MM.1S (cell line): ENCODE results near the gene XPC.

Source experiments
- EZH2 ChIP-seq: fragments of 300-600 bp; sonication (generic); optimal IDR thresholded peaks from 2 replicates; pipeline ENCODE3; 2017; ENCODE audit warnings: low read depth, mild to moderate bottlenecking, antibody characterized with exemption, low read length, mixed read lengths
- EZH2phosphoT487 ChIP-seq: fragments of 300-600 bp; sonication (generic); IDR thresholded peaks from 2 replicates; pipeline ENCODE4 v1.6.1; 2018; ENCODE audit warnings: antibody characterized with exemption, low read length
- TF ChIP-seq, protein P1 (sequence below): fragments of 300-600 bp; sonication (generic); IDR thresholded peaks from 2 replicates; pipeline ENCODE4 v1.5.1; 2016; ENCODE audit warnings: antibody characterized with exemption, low read length, mixed read lengths

GRCh38 chr3:14223595-14223994 lies 45.2 kb upstream of the XPC start:
- TF ChIP-seq, protein P1, sequence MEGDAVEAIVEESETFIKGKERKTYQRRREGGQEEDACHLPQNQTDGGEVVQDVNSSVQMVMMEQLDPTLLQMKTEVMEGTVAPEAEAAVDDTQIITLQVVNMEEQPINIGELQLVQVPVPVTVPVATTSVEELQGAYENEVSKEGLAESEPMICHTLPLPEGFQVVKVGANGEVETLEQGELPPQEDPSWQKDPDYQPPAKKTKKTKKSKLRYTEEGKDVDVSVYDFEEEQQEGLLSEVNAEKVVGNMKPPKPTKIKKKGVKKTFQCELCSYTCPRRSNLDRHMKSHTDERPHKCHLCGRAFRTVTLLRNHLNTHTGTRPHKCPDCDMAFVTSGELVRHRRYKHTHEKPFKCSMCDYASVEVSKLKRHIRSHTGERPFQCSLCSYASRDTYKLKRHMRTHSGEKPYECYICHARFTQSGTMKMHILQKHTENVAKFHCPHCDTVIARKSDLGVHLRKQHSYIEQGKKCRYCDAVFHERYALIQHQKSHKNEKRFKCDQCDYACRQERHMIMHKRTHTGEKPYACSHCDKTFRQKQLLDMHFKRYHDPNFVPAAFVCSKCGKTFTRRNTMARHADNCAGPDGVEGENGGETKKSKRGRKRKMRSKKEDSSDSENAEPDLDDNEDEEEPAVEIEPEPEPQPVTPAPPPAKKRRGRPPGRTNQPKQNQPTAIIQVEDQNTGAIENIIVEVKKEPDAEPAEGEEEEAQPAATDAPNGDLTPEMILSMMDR = no peak
- TF ChIP-seq EZH2 = no peak
- no peak for TF ChIP-seq EZH2phosphoT487
